Right ventricle myocardium inferior (tissue), 1 donor: ENCODE data around the gene KRABD2. TPM values are rescaled to one million over a fixed set of nuclear protein-coding genes. Genes with fewer than 3 reads are reported as not detected.

ENCODE experiments used
- ATAC-seq: fragments of 200-7000 bp; cut with Tn5 transposase; one replicate; pipeline ENCODE4 v1.9.1; 2020; ENCODE audit warnings: mild to moderate bottlenecking, moderate library complexity
- DNase-seq: peaks from one replicate; pipeline ENCODE4 v3.0.0; 2021; ENCODE audit errors: missing footprints
- intact Hi-C: fragments of 100-400 bp; cut with DNase I; formaldehyde crosslinking; loops from one replicate; pipeline ENCODE4 v1.11.0; 2022
- total RNA-seq: library from RNA; stranded (reverse); fragmentation: NEBNext Ultra II Directional; extraction: Animal tissue kit (Norgen Biotek cat#: 25700); gene quantifications from one replicate; pipeline ENCODE4 v1.2.1, GENCODE V29; 2021
- donor health status: DM: no; HTN: yes; CAD: no; lungs with severe emphysema.

Gene KRABD2

DNA sequence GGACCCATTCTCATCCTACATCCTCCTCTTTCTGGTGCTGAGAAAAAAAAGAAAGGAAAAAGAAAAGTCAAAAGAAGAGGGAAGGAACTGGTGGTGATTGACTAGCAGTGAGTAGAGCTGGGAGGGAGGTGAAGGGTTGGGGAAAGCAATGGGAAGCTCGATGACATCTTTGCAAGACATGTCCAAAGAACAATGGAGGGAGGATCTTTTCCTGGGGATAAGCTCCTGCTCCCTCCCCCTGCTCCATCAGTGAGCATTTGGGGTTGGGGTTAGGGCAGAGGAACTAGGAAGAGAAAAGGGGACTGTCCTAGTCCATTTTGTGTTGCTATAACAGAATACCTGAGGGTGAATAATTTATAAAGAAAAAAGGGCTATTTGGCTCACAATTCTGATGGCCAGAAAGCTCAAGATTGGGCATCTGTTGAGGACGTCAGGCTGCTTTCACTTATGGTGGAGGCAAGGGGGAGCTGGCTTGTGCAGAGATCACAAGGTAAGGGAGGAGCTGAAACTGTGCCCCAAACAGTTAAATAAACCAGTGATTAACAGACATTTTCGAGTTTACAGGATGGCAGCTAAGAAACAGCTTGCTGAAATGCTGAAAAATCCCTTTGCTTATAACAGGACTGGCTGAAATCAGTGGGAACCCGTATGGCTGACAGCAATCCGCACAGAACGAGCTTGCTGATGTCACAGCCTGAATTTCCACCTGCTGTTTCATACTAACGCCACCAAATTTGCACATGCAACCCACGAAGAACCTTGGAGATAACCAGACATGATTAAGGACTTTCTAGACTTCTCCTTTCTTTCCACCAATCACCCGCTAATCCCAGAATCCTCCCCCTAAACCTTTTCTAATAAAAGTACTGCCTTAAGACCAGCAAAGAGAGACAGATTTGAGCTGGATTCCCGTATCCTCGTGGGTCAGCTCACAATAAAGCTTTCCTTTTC, 38.4 kb downstream of the KRABD2 start:
- no peak for ATAC-seq
- intact Hi-C loops: no loop called here
- DNase-seq: no peak

DNA sequence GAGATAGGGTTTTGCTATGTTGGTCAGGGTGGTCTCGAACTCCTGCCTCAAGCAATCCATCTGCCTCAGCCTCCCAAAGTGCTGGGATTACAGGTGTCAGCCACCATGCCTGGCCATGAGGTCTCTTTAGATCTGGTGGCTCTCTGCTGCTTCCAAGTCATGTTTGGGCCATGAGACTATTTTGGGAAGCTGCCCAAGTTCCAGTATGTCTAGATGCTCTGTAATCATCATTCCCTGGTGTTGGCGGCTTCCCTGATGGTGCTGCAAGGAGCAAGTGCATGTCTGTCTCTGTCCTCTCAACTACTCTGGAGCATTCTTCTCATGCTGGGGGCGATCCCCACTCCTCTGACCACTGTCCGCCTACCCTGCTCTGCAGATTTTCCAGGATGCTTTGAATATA, 43.2 kb downstream of the KRABD2 start:
- no peak for DNase-seq
- intact Hi-C loops: no loop called here
- ATAC-seq: peak; percentile 58

DNA sequence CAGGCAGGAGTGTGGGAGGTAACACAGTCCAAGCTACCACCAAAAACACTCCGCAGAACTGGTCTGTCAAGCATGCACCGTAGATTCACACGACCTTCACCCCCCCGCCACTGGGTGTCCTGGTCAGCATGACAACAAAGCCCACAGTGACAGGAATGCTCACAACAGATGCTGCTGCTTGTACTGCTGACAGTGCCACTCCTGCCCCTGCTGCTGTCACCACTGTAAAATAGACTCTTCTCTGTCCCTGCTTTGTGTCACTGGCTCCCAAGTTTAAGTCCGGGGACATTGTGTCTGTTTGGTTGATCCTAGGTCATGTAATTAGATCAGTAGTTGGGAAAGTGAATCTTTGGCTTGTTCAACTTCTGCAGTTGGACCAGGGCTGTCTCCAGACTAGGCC, 43.8 kb downstream of the KRABD2 start:
- peak; percentile 88 for ATAC-seq
- intact Hi-C loops: no loop called here
- peak; percentile 70 for DNase-seq

DNA sequence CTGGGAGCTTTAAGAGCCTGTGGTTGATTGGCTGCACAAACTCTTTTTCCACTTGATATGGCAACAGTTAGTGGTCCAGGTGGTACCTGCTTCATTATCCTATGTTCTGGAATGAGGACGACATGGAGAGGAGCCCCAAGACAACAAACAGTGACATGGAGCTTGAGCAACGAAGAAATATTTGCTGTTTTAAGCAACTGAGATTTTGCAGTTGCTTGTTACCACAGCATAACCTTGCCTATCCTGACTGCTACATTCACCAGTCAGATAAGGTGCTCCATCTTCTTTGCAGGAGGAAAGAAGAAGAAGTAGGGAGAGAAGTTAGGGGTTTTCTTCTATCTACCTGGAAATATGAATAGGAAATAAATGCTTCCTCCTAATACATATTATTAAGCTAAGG, 44.4 kb downstream of the KRABD2 start:
- DNase-seq (no peak), ATAC-seq (no peak)
- intact Hi-C loops: no loop called here

DNA sequence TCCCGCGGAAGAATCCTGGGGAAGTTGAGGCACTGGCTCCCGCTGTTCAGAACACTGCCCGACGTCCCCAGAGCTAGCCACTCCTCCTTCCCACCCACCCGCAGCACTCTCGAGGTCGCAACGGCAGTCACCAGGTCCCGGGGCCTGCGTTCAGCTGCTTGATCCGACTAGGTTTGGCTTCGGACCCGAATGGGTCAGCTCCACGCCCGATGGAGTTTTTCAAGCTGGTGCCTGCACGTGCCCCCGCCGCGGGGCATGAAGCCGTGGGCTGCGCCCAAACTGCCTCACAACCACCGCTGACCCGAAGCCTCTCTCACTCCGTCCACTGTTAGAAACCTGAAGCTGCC, 49.2 kb downstream of the KRABD2 start:
- DNase-seq (no peak), ATAC-seq (peak; percentile 4)
- intact Hi-C loops: loop anchor here (5.0 kb wide), 1 partner anchor 35 kb away; no protein-coding TSS in a partner anchor

Other genes with a start within 250 kb of the KRABD2 start
- 124 TPM for gene PER1, start 224.3 kb downstream of the KRABD2 start, total RNA-seq
- gene VAMP2, start 213.8 kb downstream of the KRABD2 start, total RNA-seq: 56.6 TPM
- gene TMEM107, start 200.3 kb downstream of the KRABD2 start, total RNA-seq: 6.7 TPM
- gene BORCS6, start 186.5 kb downstream of the KRABD2 start, total RNA-seq: 9.2 TPM
- gene AURKB, start 166.1 kb downstream of the KRABD2 start, total RNA-seq: 1.2 TPM
- 13.1 TPM for gene CTC1, start 128.6 kb downstream of the KRABD2 start, total RNA-seq
- gene PFAS, start 127.4 kb downstream of the KRABD2 start, total RNA-seq: 14.7 TPM
- 25.7 TPM for gene RANGRF, start 88.0 kb downstream of the KRABD2 start, total RNA-seq
- gene SLC25A35, start 81.3 kb downstream of the KRABD2 start, total RNA-seq: 2.3 TPM
- gene ARHGEF15, start 66.5 kb downstream of the KRABD2 start, total RNA-seq: 21.4 TPM
- not detected for gene ODF4, start 36.9 kb downstream of the KRABD2 start, total RNA-seq
- gene RPL26, start 6.5 kb upstream of the KRABD2 start, total RNA-seq: 1,104 TPM
- gene RNF222, start 21.1 kb upstream of the KRABD2 start, total RNA-seq: not detected
- gene NDEL1, start 59.2 kb upstream of the KRABD2 start, total RNA-seq: 29.2 TPM